ENCODE measurements around the gene KCNQ1OT1. TPM values are rescaled to one million over a fixed set of nuclear protein-coding genes. Genes with fewer than 3 reads are reported as not detected.
A peak's percentile ranks its signal among the peaks of the same experiment; 100 is the strongest.

KCNQ1OT1 gene
- polyA plus RNA-seq, 1 of the 3 experiments (the other 2 are of a cell fraction), result 0.03 TPM

DNA sequence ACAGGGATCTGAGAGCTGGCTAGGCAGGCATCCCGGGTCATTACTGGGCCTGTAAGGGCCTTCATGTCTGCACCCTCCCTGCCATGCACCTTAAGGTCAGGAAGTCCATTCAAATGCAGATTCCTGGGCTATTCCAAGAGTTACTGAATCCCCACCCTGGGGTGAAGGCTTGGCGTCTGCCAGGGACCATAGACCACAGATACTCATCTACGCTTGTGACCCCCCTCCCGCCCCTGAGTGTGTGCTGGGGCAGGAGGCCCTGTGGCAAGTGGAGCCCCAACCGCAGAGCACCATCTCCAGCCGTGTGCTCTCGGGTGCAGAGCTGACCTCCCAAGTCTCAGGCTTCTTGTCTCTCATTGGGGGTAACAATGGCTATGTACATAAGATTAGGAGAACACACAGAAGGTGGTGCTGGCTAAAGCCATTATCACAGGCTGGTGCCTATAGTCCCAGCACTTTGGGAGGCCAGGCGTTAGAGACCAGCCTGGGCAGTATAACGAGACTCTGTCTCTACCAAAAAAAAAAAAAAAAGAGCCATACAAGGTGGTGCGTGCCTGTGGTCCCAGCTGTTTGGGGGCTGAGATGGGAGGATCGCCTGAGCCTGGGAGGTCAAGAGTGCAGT, 19.1 kb upstream of the KCNQ1OT1 start (continued):
- TF ChIP-seq POLR2AphosphoS5 (IDR thresholded peaks at IDR 0.05; ENCODE audit: low read depth, low read length) (no peak), CHD2 (IDR thresholded peaks at IDR 0.05; ENCODE audit: low read length, partially characterized antibody) (no peak), MXI1 (IDR thresholded peaks at IDR 0.05; ENCODE audit: low read depth, low read length) (no peak)

DNA sequence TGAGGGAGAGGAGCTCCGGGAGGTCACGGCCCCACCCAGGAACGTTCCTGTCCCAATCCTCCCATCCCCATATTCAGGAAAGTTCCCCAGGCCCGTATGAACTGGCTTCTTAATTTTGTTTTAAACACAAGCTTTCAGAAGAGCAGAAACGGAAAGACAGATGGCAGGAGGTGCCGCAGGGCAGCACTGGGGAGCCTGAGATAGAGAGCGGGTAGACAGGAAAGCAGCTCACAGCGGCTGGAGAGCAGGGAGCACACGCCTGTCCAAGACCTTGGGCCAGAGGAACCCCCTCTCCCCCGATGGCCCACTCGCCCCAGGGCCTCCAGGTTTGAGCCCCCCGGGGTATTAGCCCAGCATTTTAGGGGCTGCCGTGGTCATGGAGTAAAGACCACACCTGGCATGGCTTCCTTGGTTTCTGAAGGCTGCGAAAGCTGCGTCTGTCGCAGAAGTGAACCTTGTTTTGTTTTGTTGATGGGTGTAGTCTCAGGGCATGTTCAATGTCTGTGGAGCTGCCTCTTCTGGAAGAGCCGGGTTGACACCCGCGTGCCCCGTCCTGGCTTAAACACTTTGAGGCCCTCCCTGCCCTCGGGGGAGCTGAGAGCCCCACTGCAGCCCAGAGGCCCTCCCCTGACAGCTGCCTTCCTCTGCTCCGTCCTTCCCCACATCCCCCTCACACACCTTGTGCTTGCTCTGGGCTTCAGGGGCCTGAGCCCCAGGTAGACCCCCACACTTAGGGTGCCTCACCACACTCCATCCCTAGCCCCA, 17.9 kb upstream of the KCNQ1OT1 start:
- H3K9me2 ChIP-seq, result no peaks in the 10 kb centered on the region
- H2AFZ ChIP-seq (ENCODE audit: low read depth), result no peak overlapping the region
- H3K79me2 ChIP-seq (ENCODE audit: insufficient read depth), result no peaks in the 10 kb centered on the region
- TF ChIP-seq FOXM1 (IDR thresholded peaks at IDR 0.05; ENCODE audit: low read depth), result no peak
- TF ChIP-seq SMC3 (IDR thresholded peaks at IDR 0.05; ENCODE audit: low read depth, low read length), result no peak
- no peak for TF ChIP-seq NFIC (IDR thresholded peaks at IDR 0.05; ENCODE audit: borderline replicate concordance)
- H3F3A ChIP-seq (replicated peaks; ENCODE audit: insufficient read depth), result no peaks in the 10 kb centered on the region
- peak; percentile 71 for DNase-seq
- H3K4me2 ChIP-seq, result no peak overlapping the region
- POLR2A ChIA-PET, result interaction anchor here (1.4 to 1.5 kb wide), 2 partner anchors 18 to 61 kb away, joined by 7 to 8 read pairs; partner anchors contain the start of gene KCNQ1OT1
- H3K27ac ChIP-seq (ENCODE audit: low read depth in 2 of 2, low read length in 1 of 2), result peak overlapping the region in 1 of 2 experiments; percentile 67; a peak in 2 of 4 replicates
- no peaks in the 10 kb centered on the region for H3K27me3 ChIP-seq (ENCODE audit: insufficient read depth)
- H3K9ac ChIP-seq, result no peak overlapping the region
- H3K36me3 ChIP-seq (replicated peaks in 1 of 2; ENCODE audit: control insufficient read depth in 1 of 2, insufficient read depth in 2 of 2, low read length in 1 of 2), result no peaks in the 10 kb centered on the region
- 58% methylated on average over 20 of the region's 22 CpGs for WGBS (ENCODE audit: low lambda C conversion rate)
- peaks cover 0 to 61% of the 10 kb centered on the region in 2 experiments; a peak in 1 of 4 replicates for H3K4me1 ChIP-seq (ENCODE audit: control insufficient read depth in 1 of 2, insufficient read depth in 2 of 2, low read depth in 1 of 2, low read length in 1 of 2)
- H3K9me3 ChIP-seq, result no peaks in the 10 kb centered on the region
- CTCF ChIA-PET, result interaction anchor here (0.6 to 1.4 kb wide), 8 partner anchors 9 to 526 kb away, joined by 3 to 5 read pairs (median 4); no protein-coding TSS in a partner anchor
- no peaks in the 10 kb centered on the region for H4K20me1 ChIP-seq (ENCODE audit: insufficient read depth)
- no peak overlapping the region for H3K4me3 ChIP-seq (ENCODE audit: low read depth in 2 of 2, low read length in 1 of 2)

DNA sequence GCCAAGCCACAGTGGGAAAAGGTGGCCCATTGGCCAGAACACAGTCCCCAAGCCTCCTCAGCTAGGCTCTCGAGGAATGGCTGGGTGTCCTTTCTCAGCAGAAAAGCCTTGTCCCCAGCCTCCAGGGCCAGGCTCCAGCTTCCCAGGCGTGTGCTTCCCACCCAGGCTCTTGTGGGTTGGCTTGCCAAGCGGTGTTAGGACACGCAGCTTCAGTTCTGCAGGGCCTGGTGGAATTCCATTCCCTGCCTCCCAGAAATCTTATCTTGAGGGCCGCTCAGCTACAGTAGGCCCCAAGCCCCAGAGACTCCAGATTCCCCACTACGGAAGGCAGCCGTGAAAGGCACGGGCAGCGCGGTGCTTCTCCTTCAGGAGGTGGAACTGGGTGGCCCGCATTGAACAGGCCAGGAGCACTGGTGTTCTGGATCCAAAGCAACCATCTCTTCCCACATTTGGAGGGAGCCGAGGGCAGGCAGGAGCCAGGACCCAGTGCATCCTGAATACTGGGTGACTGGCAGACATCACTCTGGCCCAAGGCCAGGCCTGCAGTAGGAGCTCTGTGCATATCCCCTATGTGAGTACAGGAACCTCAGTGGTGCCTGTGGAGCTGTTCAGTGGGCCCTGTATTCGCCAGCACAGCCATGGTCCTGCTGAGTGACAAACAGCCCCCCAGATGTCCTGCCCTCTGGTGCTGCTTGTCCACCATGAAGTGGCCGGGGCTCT, 16.7 kb upstream of the KCNQ1OT1 start:
- Histone ChIP-seq H2AFZ (ENCODE audit: low read depth) (no peak overlapping the region), H3K4me3 (ENCODE audit: low read depth in 2 of 2, low read length in 1 of 2) (no peak overlapping the region), H3K36me3 (replicated peaks in 1 of 2; ENCODE audit: control insufficient read depth in 1 of 2, insufficient read depth in 2 of 2, low read length in 1 of 2) (no peaks in the 10 kb centered on the region), H3K4me2 (no peak overlapping the region), H3K79me2 (ENCODE audit: insufficient read depth) (no peaks in the 10 kb centered on the region), H3F3A (replicated peaks; ENCODE audit: insufficient read depth) (no peaks in the 10 kb centered on the region), H3K9me3 (no peaks in the 10 kb centered on the region), H3K27me3 (ENCODE audit: insufficient read depth) (no peaks in the 10 kb centered on the region), H3K4me1 (ENCODE audit: control insufficient read depth in 1 of 2, insufficient read depth in 2 of 2, low read depth in 1 of 2, low read length in 1 of 2) (peaks cover 0 to 70% of the 10 kb centered on the region in 2 experiments; a peak in 1 of 4 replicates), H4K20me1 (ENCODE audit: insufficient read depth) (no peaks in the 10 kb centered on the region), H3K9me2 (no peaks in the 10 kb centered on the region), H3K27ac (ENCODE audit: low read depth in 2 of 2, low read length in 1 of 2) (peak overlapping the region in 1 of 2 experiments; percentile 67; a peak in 2 of 4 replicates), H3K9ac (no peak overlapping the region)
- WGBS (ENCODE audit: low lambda C conversion rate), result 73% methylated on average over 5 of the region's 14 CpGs
- DNase-seq, result no peak
- POLR2A ChIA-PET, result interaction anchor here (1.4 kb wide), 1 partner anchor 62 kb away, joined by 7 read pairs; no protein-coding TSS in a partner anchor
- CTCF ChIA-PET, result interaction anchor here (0.8 to 1.8 kb wide), 7 partner anchors 10 to 174 kb away, joined by 3 to 5 read pairs (median 4); partner anchors contain the start of gene CDKN1C
- TF ChIP-seq TCF12 (IDR thresholded peaks at IDR 0.05), result no peak
- no peak for TF ChIP-seq MEF2A (IDR thresholded peaks at IDR 0.05; ENCODE audit: borderline replicate concordance, low read depth)
- TF ChIP-seq REST (IDR thresholded peaks at IDR 0.05; ENCODE audit: low read depth, low read length), result no peak
- TF ChIP-seq SIN3A (IDR thresholded peaks at IDR 0.05; ENCODE audit: borderline replicate concordance, low read depth, low read length), result no peak
- TF ChIP-seq, protein P1, sequence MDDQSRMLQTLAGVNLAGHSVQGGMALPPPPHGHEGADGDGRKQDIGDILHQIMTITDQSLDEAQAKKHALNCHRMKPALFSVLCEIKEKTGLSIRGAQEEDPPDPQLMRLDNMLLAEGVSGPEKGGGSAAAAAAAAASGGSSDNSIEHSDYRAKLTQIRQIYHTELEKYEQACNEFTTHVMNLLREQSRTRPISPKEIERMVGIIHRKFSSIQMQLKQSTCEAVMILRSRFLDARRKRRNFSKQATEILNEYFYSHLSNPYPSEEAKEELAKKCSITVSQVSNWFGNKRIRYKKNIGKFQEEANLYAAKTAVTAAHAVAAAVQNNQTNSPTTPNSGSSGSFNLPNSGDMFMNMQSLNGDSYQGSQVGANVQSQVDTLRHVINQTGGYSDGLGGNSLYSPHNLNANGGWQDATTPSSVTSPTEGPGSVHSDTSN (IDR thresholded peaks at IDR 0.05), result no peak
- TF ChIP-seq ZBTB33 (IDR thresholded peaks at IDR 0.05; ENCODE audit: borderline replicate concordance, low read depth), result no peak
- TF ChIP-seq RFX5 (IDR thresholded peaks at IDR 0.05; ENCODE audit: low read length), result no peak
- TF ChIP-seq FOXJ3 (CRISPR knock-in tag; IDR thresholded peaks at IDR 0.05), result no peak
- TF ChIP-seq YY1 (IDR thresholded peaks at IDR 0.05; ENCODE audit: low read depth), result no peak
- no peak for TF ChIP-seq TAF1 (IDR thresholded peaks at IDR 0.05; ENCODE audit: borderline replicate concordance, low read depth, low read length)

Measured in SK-N-SH (cell line).